Fibroblast of skin of right quadriceps (primary cell): ENCODE results near the gene WDR46.
A peak's percentile ranks its signal among the peaks of the same experiment; 100 is the strongest.
"Not testable (repeated sequence)": the region's sequence is repeated elsewhere in the genome, so short reads cannot be mapped to it uniquely, and the experiment has no call there.

Experiments used
- DNase-seq: peaks from one replicate; pipeline ENCODE4 v3.0.0-alpha.2; 2013

WDR46 gene

GRCh38 chr6:33285214-33285613 lies 3.8 kb downstream of the WDR46 start:
- not testable (repeated sequence) for DNase-seq

GRCh38 chr6:33280539-33280938 lies 8.5 kb downstream of the WDR46 start:
- no peak for DNase-seq

GRCh38 chr6:33279971-33280511 lies 9.0 kb downstream of the WDR46 start:
- DNase-seq: peak; percentile 58

GRCh38 chr6:33279257-33279695 lies 9.8 kb downstream of the WDR46 start:
- no peak for DNase-seq

DNA sequence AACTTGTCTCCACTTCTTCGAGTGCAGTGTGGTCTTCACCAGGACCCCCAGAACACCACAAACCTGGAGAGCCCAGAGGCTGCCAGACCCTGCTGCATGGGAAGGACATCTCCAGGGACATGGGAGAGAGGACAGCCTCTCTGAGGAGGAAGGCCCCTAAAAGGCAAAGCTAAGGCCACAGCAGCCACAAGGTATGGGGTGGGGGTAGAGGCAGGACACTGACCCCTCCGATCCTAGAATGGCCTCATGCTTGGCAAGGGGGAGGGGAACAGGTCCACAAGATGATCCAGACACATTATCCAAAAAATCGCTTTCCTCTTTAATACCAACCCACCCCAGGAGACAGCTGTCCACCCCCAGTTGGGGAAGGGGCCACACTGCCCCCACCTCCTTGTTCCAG lies 10.2 kb downstream of the WDR46 start:
- no peak for DNase-seq

DNA sequence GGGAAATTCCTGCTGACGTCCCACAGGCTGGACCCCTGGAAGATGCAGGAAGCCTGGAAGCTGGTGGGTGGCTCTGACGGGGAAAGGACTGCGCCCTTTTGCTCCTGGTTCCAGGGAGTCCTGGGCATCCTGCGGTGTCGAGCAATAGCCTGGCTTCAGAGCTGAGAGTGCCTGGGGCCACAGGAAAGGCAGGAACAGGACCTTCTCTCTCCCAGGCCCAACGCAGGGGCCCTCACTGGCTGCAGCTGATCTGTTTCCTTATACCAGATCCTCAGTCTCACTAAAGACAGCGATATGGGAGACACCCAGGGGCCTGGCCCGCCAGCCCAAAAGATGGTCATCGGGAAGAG lies 10.7 kb downstream of the WDR46 start:
- DNase-seq: no peak

DNA sequence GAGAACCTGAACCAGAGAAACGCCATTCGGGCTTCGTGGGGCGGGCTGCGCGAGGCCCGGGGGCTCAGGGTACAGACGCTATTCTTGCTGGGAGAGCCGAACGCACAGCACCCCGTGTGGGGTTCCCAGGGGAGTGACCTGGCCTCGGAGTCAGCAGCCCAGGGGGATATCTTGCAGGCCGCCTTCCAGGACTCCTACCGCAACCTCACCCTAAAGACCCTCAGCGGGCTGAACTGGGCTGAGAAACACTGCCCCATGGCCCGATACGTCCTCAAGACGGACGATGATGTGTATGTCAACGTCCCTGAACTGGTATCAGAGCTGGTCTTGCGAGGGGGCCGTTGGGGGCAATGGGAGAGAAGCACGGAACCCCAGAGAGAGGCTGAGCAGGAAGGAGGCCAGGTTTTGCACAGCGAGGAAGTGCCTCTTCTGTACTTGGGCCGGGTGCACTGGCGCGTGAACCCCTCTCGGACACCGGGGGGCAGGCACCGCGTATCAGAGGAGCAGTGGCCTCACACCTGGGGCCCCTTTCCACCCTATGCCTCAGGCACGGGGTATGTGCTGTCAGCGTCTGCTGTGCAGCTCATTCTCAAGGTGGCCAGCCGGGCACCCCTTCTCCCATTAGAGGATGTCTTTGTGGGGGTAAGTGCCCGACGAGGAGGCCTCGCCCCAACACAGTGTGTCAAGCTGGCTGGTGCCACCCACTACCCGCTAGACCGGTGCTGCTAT lies 11.2 kb downstream of the WDR46 start:
- DNase-seq: no peak

DNA sequence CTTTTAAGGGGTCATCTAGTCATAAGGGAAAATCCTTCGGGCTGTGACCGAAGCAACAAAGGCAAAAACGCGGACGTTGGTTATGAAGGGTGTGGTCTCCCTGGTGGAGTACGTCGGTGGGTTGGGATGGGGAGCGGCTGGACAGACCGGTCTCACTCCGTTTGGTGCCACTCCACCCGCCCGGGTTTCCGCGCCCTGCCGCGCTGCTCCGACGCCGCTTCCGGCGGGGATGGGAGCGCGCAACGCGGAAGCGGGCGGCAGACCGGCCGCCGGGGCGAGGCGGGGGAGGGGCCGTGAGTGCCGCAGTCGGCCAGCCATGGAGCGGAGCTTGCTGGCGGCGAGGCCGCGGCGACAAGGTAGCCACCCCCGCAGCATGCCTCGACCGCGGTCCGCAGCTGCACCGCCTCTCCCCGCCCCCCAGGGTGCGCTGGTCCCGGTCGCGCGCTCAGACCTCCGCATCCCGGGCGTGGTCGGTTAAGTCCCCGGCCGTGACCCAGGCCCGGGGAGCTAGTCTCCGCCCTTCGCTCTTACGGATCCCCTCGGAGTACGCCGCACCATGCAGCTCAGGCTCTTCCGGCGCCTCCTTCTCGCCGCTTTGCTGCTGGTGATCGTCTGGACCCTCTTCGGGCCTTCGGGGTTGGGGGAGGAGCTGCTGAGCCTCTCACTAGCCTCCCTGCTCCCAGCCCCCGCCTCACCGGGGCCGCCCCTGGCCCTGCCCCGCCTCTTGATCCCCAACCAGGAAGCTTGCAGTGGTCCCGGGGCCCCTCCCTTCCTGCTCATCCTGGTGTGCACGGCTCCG lies 12.0 kb downstream of the WDR46 start, which contains the start of gene B3GALT4:
TSS of gene B3GALT4 (plus strand) at position 260 of the 799 bp plus-strand sequence. CDS start at position 557, 297 bp downstream.
- DNase-seq: peak; percentile 72

- DNase-seq: no peak
Observed at GRCh38 chr6:33276581-33276863, 12.5 kb downstream of the WDR46 start.

- not testable (repeated sequence) for DNase-seq
Observed at GRCh38 chr6:33275795-33276580, 13.1 kb downstream of the WDR46 start.

DNA sequence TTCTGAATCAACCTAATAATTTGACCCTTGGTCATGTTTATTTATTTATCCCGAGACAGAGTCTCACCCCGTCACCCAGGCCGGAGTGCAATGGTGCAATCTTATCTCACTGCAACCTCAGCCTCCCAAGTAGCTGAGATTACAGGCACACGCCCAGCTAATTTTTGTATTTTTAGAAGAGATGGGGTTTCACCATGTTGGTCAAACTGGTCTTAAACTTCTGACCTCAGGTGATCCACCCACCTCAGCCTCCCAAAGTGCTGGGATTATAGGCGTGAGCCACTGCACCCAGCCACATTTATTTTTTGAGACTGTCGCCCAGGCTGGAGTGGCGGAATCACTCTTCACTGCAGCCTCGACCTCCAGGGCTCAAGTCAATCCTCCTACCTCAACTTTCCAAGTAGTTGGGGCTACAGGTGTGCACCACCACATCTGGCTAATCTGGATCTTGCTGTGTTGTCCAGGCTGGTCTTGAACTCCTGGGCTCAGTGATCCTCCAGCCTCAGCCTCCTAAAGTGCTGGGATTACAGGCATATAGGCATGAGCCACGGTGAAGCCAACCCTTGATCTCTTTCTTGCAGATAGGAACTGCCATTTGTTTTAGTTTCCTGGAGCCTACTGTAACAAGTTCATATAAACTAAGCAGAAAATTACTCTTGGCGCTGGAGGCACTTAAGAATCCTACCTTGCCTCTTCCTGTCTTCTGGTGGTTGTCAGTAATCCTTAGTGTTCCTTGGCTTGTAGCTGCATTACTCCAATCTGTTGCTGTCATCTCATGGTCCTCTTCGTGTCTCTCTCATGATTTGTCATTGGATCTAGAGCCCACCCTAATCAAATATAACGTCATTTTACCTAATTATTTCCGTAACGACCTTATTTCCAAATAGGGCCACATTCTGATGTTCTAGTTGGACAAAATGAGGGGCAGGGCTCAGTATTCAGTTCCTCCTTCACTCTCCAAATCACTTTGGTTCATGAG lies 14.8 kb downstream of the WDR46 start:
- DNase-seq: no peak

DNA sequence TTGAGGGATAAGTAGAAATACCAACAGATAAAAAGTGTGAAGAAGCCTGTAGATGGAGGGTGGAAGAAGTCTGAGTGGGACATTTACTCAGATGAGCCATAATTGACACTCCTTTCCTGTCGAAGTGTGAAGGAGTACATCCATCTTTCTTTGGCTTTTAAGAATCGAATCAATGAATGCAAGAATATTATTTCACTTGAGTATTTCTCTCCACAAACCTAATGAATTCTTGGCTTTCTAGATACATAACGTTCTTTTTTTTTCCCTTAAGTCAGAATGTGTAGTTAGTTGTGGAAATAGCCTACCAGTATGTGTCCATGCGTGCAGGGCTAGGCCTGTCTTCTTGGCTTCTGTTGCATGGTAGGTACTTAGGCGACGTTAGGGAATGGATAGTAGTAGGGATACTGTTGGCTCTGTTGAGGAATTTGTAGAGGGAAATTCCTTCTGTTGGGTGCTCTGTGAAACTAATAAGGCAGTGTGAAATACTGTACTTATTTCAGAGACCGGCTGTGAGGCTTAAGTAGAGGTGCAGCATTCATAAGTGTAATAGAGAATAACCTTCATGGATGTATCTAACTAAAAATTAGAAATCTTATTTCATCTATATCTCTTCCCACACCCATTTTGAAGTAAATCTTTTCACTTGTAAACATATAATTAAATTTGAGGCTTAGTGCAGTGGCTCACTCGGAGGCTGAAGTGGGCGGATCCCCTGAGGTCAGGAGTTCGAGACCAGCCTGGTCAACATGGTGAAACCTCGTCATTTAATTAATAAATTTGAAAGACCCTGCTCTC lies 15.7 kb downstream of the WDR46 start:
- no peak for DNase-seq

DNA sequence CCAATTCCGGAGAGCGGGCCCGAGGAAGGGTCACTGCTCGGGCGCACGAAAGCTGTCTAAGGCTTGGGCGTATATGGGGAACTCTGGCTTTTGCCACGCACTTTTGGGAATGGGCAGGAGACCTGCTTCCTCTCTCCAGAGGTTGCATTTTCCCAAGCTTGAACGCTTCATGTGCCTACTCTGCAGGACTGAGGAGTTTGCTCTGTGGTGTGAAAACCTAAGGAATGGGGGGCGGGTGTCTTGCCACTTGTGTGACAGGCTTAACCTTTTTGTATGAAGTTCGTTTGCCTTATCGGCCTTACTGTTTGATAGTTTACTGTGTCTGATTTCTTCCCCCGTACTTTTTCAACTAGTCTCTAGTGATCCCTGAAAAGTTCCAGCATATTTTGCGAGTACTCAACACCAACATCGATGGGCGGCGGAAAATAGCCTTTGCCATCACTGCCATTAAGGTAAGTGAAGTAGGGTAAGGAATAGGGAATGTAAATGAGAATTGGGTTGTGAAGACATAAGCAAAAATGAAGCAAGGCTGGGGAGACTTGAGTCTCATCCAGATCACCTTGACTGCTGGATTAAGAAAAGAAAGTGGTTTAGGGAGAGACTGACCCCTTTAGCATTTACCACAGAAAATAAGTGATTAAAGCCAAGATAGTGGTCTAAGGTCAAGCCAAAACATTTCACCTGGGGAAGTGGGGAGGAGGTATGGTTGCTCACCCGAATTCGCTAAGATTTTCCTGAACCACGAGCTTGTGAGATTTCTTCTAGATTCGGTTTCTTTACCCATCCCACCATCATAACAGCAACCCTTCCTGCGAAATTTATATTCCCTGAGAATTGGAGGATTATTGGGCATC lies 16.5 kb downstream of the WDR46 start:
- no peak for DNase-seq

- DNase-seq: peak; percentile 99
Observed at GRCh38 chr6:33271468-33272274, 17.4 kb downstream of the WDR46 start, which contains the start of the genes RPS18 and VPS52. Gene RPS18 (plus strand): TSS chr6:33272075. CDS start chr6:33272120, 45 bp downstream. Gene VPS52 (minus strand): TSS chr6:33271876. CDS start chr6:33271675, 201 bp downstream.

DNA sequence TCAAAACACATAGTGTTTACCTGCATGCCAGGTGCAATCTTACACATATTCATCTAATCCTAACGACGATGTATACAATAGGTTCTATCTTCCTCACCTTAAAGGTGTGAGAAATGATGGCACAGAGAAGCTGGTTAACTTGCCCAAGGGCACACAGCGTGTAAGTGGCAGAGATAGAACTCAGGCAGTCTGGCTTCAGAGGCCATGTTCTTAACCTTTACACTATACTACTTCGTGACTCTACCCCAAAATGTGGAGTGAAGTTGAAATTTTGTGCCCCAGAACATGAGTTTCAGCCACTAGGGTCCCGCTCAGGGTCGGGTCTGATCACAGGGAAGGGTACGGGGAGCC lies 17.9 kb downstream of the WDR46 start:
- DNase-seq: no peak

DNA sequence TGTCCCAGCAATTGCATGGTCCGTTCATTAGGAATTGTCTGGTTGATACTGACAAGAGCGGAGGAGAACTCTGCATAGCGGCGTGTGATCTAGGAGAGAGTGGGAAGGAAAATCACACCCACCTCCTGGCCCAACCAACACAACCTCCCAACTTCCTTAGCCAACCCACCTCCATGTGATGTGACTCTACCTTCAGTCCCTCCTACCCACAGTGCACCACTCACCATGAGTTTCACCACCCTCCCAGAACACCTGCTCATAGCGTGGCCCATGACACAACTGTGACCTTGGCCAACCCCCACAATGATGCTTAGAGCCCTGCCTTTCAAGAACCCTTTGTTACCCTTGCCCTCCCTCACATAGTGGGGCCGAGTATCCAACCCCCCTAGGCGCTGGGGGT lies 25.0 kb downstream of the WDR46 start:
- no peak for DNase-seq

GRCh38 chr6:33262490-33262889 lies 26.5 kb downstream of the WDR46 start:
- not testable (repeated sequence) for DNase-seq

GRCh38 chr6:33259032-33259431 lies 30.0 kb downstream of the WDR46 start:
- no peak for DNase-seq

- DNase-seq: no peak
Observed at GRCh38 chr6:33254591-33254990, 34.4 kb downstream of the WDR46 start.
